Mucosa of descending colon (tissue), 3 donors: ENCODE data around the gene RNF166. TPM values are rescaled to one million over a fixed set of nuclear protein-coding genes. Genes with fewer than 3 reads are reported as not detected.

Experiments used
- ATAC-seq: fragments of 200-7000 bp; cut with Tn5 transposase; one replicate; pipeline ENCODE4 v1.9.1; 2020; ENCODE audit warnings: mild to moderate bottlenecking, moderate library complexity
- DNase-seq, 3 donors: peaks; one replicate each; pipeline ENCODE4 v3.0.0-alpha.2; 2020
- H3K36me3 ChIP-seq: fragments of 200-600 bp; one replicate; pipeline ENCODE4 v1.8.0; 2021; ENCODE audit warnings: low read depth, mild to moderate bottlenecking
- H3K4me1 ChIP-seq: fragments of 200-600 bp; one replicate; pipeline ENCODE4 v1.8.0; 2021; ENCODE audit warnings: low read depth, mild to moderate bottlenecking
- H3K4me3 ChIP-seq: fragments of 200-600 bp; one replicate; pipeline ENCODE4 v1.8.0; 2021; ENCODE audit warnings: mild to moderate bottlenecking
- H3K9me3 ChIP-seq: fragments of 200-600 bp; one replicate; pipeline ENCODE4 v1.8.0; 2021; ENCODE audit warnings: mild to moderate bottlenecking
- intact Hi-C, 2 donors: fragments of 100-400 bp; cut with DNase I in 1 of 2; cut with micrococcal nuclease in 1 of 2; formaldehyde crosslinking; loops; one replicate each; pipeline versions ENCODE4 v1.11.0 to v1.11.1; 2022; cut with DNase I, micrococcal nuclease
- total RNA-seq, 3 donors: library from RNA; stranded (reverse); fragmentation: NEBNext Ultra II Directional in 2 of 3; extraction: Animal tissue kit (Norgen Biotek cat#: 25700) in 2 of 3; gene quantifications; one replicate each; pipeline versions ENCODE4 v1.2.1 to v1.2.4, GENCODE V29; 2021 to 2023
- TF ChIP-seq, protein P1 (sequence below): fragments of 200-600 bp; IDR thresholded peaks from one replicate; pipeline ENCODE4 v1.8.0; 2022; ENCODE audit warnings: antibody characterized with exemption, mild to moderate bottlenecking
- donor health status: DM: no; HTN: no; CAD: no; lungs with moderate emphysema.
- donor health status: DM: no; HTN: no; CAD: no.
- donor health status: DM: no; HTN: yes; CAD: no.

RNF166 gene
- total RNA-seq, 3 donors from 2014 or later, result 9.5 to 22.8 (median 15.1) TPM

DNA sequence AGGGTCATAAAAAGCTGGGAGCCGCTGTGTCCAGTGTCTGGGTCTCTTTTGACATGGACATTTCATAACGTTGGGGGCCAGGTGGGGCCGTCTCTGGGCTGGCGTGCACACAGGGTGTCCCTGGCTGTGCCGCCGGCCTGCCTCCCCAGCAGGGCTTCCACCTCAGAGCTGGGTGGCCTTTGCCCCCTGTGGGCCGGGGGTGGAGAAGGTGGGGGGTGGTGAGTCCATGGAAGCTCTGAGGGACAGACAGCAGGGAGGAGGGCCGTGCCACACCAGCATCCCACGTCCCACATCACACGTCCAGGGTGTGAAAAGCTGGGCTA, 19.0 kb downstream of the RNF166 start:
- DNase-seq (peak in 1 of 3 donors; percentile 36), ATAC-seq (no peak)
- H3K4me1 ChIP-seq, result peaks cover 17% of the 10 kb centered on the region

DNA sequence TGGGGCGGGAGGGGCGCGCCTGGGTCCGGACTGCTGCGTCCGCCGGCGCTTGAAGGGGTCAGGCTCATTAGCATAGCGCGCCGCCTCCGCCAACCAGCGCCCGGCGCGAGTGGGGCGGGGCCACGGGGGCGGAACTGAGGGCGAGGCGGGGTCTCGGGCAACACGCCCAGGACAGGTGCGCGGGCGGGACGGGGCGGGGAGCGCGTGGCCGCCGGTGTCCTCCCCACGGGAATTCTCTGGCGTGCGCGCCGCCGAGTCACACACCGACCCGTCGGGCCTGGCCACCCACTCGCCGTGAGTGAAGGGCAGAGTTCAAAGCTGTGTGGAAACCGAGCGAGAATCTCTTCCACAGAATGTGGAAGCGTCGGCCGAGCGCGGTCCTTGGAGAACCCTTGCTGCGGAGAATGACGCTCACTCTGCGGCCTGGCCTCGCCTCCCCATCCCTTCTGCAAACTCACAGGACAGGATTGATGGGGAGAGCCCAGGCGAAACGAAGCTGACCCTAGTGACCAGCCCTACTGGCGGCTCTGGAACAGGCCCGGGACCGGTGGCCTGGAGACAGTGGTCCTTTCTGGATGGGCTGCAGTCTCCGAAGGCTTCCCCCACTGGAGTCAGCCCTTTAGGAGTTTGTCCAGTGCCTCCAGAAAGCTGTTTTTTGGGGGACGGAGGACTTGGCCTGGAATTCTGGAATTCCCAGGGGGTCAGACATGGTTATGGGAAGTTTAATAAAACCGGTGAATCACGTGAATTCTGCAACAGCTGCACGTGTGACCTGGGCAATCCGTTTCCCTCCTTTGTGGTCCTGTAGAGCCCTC, 19.6 kb downstream of the RNF166 start, which contains the start of gene SNAI3:
Gene SNAI3 (minus strand): TSS at position 69 of the 815 bp plus-strand sequence. CDS start 101 bp downstream, outside the sequence.
- H3K36me3 ChIP-seq, result no peaks in the 10 kb centered on the region

More for the DNA sequence above, 19.0 kb downstream of the RNF166 start:
- Histone ChIP-seq H3K9me3 (no peaks in the 10 kb centered on the region), H3K36me3 (no peaks in the 10 kb centered on the region), H3K4me3 (no peak overlapping the region)
- TF ChIP-seq, protein P1, sequence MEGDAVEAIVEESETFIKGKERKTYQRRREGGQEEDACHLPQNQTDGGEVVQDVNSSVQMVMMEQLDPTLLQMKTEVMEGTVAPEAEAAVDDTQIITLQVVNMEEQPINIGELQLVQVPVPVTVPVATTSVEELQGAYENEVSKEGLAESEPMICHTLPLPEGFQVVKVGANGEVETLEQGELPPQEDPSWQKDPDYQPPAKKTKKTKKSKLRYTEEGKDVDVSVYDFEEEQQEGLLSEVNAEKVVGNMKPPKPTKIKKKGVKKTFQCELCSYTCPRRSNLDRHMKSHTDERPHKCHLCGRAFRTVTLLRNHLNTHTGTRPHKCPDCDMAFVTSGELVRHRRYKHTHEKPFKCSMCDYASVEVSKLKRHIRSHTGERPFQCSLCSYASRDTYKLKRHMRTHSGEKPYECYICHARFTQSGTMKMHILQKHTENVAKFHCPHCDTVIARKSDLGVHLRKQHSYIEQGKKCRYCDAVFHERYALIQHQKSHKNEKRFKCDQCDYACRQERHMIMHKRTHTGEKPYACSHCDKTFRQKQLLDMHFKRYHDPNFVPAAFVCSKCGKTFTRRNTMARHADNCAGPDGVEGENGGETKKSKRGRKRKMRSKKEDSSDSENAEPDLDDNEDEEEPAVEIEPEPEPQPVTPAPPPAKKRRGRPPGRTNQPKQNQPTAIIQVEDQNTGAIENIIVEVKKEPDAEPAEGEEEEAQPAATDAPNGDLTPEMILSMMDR, result no peak
- intact Hi-C loops, result no loop called here

DNA sequence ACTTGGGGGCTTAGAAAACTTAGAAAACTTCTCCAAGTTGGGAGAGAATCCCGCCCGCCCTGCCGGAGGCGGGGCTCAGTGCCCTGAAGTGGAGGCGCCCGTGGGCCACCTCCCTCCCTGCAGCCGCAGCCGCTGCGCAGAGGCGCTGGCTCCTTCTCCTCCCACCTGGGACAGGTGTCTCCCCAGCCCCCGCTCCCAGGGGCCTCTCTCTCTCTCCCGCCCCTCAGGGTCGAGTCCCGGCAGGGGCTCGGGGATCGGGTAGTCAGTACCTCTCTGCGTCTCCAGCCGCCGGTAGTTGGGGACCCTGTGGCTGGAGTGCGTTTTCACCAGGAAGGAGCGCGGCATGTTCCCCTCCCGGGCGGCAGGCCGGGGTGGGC, 20.2 kb downstream of the RNF166 start:
- peak overlapping the region; percentile 9 for H3K4me3 ChIP-seq
- TF ChIP-seq, protein P1, result no peak

More for the DNA sequence above, 19.6 kb downstream of the RNF166 start, which contains the start of gene SNAI3:
- ATAC-seq (peak; percentile 94), DNase-seq (peak; percentile 93 to 96 (median 94))
- Histone ChIP-seq H3K4me3 (peak within 1 kb of the TSS; percentile 9), H3K9me3 (no peaks in the 10 kb centered on the region), H3K4me1 (peaks cover 12% of the 10 kb centered on the region)
- TF ChIP-seq, protein P1, result no peak
- intact Hi-C loops, result no loop called here

DNA sequence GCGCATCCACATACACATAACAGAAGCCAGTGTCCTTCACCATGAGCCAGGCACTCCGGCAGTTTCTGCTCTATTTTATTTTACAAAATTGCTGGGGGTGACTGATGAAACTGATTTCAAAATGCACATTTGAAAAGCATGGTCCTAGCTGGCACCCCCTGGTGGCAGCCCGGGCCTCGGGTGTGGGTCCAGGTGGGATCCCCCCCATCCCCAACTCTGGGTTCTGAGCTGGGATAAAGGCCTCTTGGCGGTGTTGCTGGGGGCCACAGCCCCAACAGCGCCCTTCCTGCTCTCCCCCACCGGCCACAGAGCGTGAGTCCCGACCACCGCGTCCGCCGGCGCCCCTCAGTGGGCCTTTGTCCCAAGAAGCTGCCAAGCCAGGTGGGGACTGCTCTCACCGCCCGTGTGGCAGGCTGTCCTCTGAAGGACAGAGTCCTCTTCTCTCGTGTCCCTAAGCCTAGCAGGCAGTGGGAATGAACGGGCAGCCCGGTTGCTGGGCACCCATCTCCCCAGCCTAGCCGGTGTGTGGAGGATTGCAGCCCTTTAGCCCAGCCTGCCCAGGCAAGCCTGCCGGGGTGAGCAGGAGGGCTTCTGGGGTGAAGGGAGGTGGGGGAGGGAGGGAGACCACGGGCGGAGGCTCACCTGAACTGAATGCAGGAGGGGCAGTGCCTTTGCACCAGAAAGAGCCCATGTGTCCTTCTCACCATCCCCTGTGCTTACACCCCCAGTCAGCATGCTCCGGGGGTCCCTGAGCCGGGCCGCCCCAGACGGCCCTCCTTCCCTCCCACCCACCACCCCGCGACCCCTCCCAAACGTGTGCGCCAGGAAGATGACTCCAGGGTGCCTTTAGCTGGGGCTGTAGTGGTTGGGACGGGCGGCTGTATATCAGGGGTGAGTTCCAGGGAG, 20.8 kb downstream of the RNF166 start:
- intact Hi-C loops, result no loop called here
- TF ChIP-seq, protein P1, result peak; percentile 22
- Histone ChIP-seq H3K4me3 (no peak overlapping the region), H3K36me3 (no peaks in the 10 kb centered on the region), H3K9me3 (no peaks in the 10 kb centered on the region), H3K4me1 (peaks cover 12% of the 10 kb centered on the region)
- DNase-seq, result peak in 1 of 3 donors; percentile 50
- peak; percentile 0 for ATAC-seq

More for the DNA sequence above, 20.2 kb downstream of the RNF166 start:
- DNase-seq (peak in 2 of 3 donors; percentile 46 to 82), ATAC-seq (peak; percentile 55)
- intact Hi-C loops, result no loop called here
- Histone ChIP-seq H3K4me1 (peaks cover 12% of the 10 kb centered on the region), H3K9me3 (no peaks in the 10 kb centered on the region), H3K36me3 (no peaks in the 10 kb centered on the region)

DNA sequence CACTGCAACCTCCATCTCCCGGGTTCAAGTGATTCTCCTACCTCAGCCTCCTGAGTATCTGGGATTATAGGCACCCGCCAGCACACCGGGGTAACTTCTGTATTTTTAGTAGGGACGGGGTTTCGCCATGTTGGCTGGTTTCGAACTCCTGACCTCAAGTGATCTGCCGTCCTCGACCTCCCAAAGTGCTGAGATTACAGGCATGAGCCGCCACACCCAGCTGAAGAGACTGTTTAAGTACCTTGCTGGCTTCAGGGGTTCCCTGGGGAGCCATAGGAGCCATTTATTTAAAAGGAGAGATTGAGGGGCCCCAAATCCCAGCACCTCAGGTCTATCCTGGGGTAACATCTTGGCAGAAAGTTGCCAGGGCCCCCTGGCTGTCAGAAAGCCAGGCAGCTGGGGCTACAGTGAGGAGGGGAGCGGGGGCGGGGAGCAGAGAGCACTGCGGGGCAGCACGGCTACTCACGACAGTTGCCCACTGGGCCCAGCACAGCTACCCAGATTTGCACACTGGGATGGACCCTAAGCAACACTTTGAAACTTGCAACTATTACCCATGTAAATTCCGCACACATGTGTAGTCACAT, 21.5 kb downstream of the RNF166 start:
- Histone ChIP-seq H3K4me3 (no peak overlapping the region), H3K36me3 (no peaks in the 10 kb centered on the region), H3K4me1 (peaks cover 12% of the 10 kb centered on the region), H3K9me3 (no peaks in the 10 kb centered on the region)
- DNase-seq (no peak), ATAC-seq (no peak)
- TF ChIP-seq, protein P1, result no peak
- intact Hi-C loops, result no loop called here
